Kidney capillary endothelial cell (primary cell): ENCODE results near the gene CEP162.
"Not testable (repeated sequence)": the region's sequence is repeated elsewhere in the genome, so short reads cannot be mapped to it uniquely, and the experiment has no call there.

Experiments used
- DNase-seq: peaks from one replicate; pipeline ENCODE4 v3.0.0-alpha.2; 2018; ENCODE audit warnings: low spot score

CEP162 gene

GRCh38 chr6:84086545-84087429 is 140.7 kb downstream of the CEP162 start:
- DNase-seq: no peak

- DNase-seq: no peak
These were observed 141.4 kb downstream of the CEP162 start for GRCh38 chr6:84086056-84086455.

- not testable (repeated sequence) for DNase-seq
These were observed 142.7 kb downstream of the CEP162 start for GRCh38 chr6:84084705-84085104.

GRCh38 chr6:84082689-84083265 is 144.7 kb downstream of the CEP162 start:
- DNase-seq: no peak

GRCh38 chr6:84081222-84081621 is 146.2 kb downstream of the CEP162 start:
- no peak for DNase-seq

GRCh38 chr6:84078335-84078734 is 149.1 kb downstream of the CEP162 start:
- DNase-seq: no peak

- no peak for DNase-seq
These were observed 149.8 kb downstream of the CEP162 start for GRCh38 chr6:84077645-84078044.

GRCh38 chr6:84074988-84075781 is 152.3 kb downstream of the CEP162 start:
- no peak for DNase-seq
